NOMO-1 (cell line): ENCODE results near the gene ACACB.
"Not testable (repeated sequence)": the region's sequence is repeated elsewhere in the genome, so short reads cannot be mapped to it uniquely, and the experiment has no call there.

Experiments used
- DNase-seq, 2 experiments: peaks; one replicate each; lab custom pipeline; 2025; ENCODE audit not compliant: unreplicated experiment in 2 of 2; lab: John Stamatoyannopoulos, UW

Gene ACACB

GRCh38 chr12:109170324-109170723 is 53.9 kb downstream of the ACACB start:
- DNase-seq: peak in 1 of 2 experiments; percentile 69

- DNase-seq: not testable (repeated sequence)
These were observed 56.4 kb downstream of the ACACB start for GRCh38 chr12:109172787-109173186.

DNA sequence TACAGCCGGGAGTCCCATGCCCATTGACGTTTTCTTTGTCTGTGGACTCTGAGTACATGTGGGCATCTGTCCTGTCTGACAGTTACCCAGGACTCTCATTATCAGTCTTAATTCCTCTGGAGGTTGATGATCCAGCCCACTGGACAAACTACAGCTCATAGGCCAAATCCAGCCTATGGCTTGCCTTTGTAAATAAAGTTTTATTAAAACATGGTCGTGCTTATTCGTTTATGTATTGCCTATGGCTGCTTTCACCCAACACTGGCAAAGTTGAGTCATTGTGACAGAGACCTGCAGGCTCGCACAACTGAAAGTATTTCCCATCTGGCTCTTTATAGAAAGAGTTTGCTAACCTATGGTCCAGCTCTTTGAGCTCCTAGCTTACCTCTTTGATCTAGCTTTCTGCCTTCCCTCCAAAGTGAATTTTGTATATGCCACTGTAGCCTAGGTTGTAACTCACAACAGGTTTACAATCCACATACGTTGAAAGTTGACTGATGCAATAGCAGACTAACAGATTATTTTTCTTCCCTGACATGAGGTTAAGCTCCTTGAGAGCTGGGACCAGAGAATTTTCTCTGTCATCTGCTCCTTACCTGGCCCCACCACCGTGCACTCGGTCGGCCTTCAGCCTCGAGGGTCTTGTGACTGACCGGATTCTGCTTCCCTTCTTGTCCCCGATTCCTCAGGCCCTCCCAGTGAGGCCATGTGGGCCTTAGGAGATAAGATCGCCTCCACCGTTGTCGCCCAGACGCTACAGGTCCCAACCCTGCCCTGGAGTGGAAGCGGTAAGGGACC is 57.3 kb downstream of the ACACB start:
- DNase-seq: no peak

DNA sequence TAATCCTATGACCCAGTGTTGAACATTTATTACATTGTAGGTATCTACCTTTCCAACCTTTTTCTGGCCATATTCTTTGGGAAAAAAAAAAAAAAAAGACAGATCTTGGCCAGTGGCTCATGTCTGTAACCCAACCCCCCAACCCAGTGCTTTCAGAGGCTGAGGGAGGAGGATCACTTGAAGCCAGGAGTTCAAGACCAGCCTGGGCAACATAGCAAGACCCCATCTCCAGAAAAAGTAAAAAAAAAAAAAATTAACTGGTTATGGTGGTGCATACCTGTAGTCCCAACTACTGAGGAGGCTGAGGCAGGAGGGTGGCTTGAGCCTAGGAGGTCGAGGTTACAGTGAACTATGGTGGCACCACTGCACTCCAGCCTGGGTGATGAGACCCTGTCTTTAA is 58.1 kb downstream of the ACACB start:
- no peak for DNase-seq

DNA sequence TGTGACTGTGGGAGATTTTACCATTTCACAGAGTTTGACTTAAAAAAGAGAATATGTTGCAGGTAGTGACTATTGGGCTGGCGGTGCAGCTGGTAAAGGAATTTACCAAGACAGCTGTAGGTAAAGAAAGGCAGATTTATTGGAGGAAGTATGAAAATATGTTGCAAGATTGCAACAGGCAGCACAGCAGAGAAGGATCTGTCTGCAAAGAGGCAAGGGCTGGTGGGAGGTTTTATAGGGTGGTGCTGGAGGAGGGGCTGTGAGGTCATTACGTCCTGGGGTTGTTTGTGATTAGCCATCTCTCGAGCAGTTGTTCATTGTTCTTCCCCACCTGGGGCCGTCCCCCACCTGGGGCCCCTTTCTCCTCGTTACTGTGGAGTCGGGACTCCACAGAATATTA is 62.1 kb downstream of the ACACB start:
- DNase-seq: peak; percentile 61 to 75

- no peak for DNase-seq
These were observed 63.5 kb downstream of the ACACB start for GRCh38 chr12:109179927-109180326.

- no peak for DNase-seq
These were observed 65.9 kb downstream of the ACACB start for GRCh38 chr12:109182041-109182839.

GRCh38 chr12:109185441-109185840 is 69.1 kb downstream of the ACACB start:
- no peak for DNase-seq

DNA sequence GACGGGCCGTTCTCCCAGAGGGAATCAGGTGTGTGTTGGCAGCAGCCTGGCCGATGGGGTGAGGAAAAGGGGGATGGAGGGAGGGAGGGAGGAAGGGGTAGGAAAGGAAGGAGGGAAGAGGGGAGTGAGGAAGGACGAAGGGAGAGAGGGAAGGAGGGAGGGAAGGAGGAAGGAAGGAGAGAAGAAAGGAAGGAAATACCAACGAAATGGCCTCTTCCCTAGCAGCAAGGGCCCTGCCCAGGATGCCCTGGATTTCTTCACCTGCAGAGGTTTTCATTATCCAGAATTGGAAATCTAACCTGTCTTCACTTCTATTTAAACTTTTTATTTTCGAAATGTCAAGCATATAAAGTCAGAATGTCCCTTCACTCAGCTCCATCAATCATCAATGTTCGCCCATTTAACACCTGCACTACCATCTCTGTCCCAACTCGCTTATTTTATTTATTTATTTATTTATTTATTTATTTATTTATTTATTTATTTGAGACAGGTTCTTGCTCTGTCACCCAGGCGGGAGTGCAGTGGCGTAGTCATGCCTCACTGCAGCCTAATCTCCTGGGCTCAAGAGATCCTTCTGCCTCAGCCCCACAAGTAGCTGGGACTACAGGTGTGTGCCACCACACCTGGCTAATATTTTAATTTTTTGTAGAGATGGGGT is 70.7 kb downstream of the ACACB start:
- DNase-seq: no peak

GRCh38 chr12:109188108-109188712 is 71.8 kb downstream of the ACACB start:
- no peak for DNase-seq

DNA sequence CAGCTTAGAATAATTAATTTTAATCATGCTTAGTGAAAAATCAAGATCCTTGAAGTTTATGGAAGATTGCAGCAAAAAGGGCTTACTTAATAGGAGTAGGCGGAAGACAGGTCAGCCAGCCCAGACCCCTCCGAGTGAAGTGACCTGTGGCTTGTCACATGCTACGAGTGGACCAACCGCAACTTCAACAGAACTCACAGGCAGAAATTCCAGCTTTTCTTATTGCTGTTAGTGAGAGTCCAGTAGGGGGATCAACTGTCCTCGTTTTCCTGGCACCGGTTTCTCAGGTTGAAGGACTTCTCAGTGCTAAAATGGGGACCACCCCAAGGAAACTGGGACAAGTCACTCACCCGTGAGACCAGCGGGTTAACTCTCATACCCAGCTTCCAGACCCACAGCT is 72.9 kb downstream of the ACACB start:
- DNase-seq: no peak

DNA sequence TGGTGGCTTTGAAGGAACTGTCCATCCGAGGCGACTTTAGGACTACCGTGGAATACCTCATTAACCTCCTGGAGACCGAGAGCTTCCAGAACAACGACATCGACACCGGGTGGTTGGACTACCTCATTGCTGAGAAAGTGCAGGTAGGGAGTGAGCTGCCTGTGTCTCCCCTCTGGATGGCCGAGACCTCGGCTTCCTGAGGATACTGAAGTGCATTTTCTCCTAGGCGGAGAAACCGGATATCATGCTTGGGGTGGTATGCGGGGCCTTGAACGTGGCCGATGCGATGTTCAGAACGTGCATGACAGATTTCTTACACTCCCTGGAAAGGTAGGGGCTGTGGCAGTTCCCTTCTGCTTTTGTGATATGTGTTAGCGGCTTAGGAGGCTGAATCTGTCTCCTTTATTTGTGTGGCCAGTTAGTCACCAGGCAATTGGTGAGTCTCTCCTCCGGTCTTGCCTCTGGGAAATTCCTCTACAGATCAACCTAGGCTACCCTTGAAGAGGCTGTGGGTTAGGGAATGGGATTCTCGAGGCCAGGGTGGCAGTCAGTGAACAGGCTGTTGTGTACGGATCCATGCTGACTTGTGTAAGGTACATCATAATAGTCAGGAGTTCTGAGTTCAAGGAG is 75.3 kb downstream of the ACACB start:
- no peak for DNase-seq

DNA sequence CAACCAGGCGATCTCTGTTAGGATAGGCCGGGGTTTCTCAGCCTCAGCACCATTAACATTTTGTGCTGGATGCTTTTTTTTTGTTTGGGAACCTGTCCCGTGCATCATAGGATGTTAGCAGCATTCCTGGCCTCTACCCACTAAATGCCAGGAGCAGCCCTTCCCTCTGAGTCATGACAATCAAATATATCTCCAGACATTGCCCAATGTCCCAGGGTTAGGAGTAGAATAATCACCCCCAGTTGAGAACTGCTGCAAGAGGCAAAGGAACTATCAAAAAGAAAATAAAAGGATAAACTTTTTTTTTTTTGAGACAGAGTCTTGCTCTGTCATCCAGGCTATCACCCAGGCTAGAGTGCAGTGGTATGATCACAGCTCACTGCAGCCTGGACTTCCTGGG is 76.0 kb downstream of the ACACB start:
- no peak for DNase-seq

DNA sequence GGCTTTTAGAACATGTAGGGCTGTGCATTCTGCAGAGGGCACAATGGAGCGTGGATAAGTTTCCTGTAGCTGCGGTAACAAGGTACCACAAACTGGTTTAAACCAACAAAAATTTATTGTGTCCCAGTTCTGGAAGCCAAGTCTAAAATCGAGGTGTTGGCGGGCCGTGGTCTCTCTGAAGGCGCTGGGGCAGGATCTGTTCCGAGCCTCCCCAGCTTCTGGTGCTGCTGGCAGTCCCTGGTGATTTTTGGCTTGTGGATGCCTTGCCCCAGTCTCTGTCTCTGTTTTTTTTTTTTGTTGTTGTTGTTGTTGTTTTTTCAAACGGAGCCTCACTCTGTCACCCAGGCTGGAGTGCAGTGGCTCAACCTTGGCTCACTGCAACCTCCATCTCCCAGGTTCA is 77.5 kb downstream of the ACACB start:
- DNase-seq: no peak

- DNase-seq: no peak
These were observed 79.9 kb downstream of the ACACB start for GRCh38 chr12:109196332-109196731.

DNA sequence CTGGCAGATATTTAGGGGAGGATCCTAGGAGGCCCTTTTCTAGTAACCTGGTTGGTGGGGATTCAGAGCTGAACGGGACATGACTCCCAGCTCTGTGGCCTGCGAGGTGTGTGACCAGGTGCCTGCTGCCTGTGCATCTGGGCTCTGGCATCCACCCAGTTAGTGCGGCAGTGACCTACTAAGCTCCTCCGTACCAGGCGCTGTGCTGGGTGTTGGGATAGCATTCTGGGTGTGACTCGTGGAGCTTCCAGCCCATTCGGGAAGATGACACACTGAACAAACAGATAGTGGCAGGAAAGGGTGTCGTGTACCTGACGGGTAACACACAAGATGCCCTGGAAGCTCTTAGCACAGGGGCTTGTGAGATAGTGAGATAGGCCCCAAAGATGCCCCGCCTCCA is 80.9 kb downstream of the ACACB start:
- DNase-seq: no peak

- DNase-seq: no peak
These were observed 82.9 kb downstream of the ACACB start for GRCh38 chr12:109199324-109199723.

- no peak for DNase-seq
These were observed 84.6 kb downstream of the ACACB start for GRCh38 chr12:109200825-109201495.

GRCh38 chr12:109201496-109201885 is 85.1 kb downstream of the ACACB start:
- no peak for DNase-seq

DNA sequence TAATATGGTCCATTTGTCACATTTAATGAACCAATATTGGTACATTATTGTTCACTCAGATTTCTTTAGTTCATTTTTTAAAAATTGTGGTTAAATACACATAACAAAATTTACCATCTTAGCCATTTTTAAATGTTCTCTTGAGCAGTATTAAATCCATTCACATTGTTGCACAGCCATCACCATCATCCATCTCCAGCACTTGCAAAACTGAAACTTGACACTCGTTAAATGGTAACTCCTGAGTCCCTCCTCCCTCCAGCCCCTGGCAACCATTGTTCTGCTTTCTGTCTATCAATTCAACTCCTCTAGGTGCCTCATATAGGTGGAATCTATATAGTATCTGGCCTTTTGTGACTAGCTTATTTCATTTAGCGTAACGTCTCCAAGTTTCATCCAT is 86.4 kb downstream of the ACACB start:
- DNase-seq: no peak
